LNCAP (cell line): ENCODE results near the gene BRINP2.
A peak's percentile ranks its signal among the peaks of the same experiment; 100 is the strongest.

ENCODE experiments used
- CTCF ChIP-seq: fragments of 450-650 bp; IDR thresholded peaks from 2 replicates; pipeline ENCODE4 v1.5.1; 2017; ENCODE audit warnings: mild to moderate bottlenecking

Gene BRINP2

GRCh38 chr1:177246710-177247580, 76.2 kb downstream of the BRINP2 start:
- TF ChIP-seq CTCF: no peak

GRCh38 chr1:177247623-177248176, 76.9 kb downstream of the BRINP2 start:
- no peak for TF ChIP-seq CTCF

GRCh38 chr1:177248258-177248657, 77.5 kb downstream of the BRINP2 start:
- TF ChIP-seq CTCF: no peak

- no peak for TF ChIP-seq CTCF
These were observed 78.5 kb downstream of the BRINP2 start for GRCh38 chr1:177249231-177249630.

GRCh38 chr1:177252877-177253276, 82.1 kb downstream of the BRINP2 start:
- no peak for TF ChIP-seq CTCF

GRCh38 chr1:177255411-177255810, 84.7 kb downstream of the BRINP2 start:
- TF ChIP-seq CTCF: no peak

GRCh38 chr1:177256153-177257075, 85.7 kb downstream of the BRINP2 start:
- TF ChIP-seq CTCF: peak; percentile 90
